GM19467 (cell line): Measurements from ENCODE around the gene HPN.
"Not testable (repeated sequence)": the region's sequence is repeated elsewhere in the genome, so short reads cannot be mapped to it uniquely, and the experiment has no call there.

Experiments used
- ATAC-seq: cut with Tn5 transposase; IDR thresholded peaks from one replicate; pipeline ENCODE4 v1.9.1; 2021; ENCODE audit warnings: mild to moderate bottlenecking, moderate library complexity; ENCODE audit not compliant: unreplicated experiment

HPN gene

DNA sequence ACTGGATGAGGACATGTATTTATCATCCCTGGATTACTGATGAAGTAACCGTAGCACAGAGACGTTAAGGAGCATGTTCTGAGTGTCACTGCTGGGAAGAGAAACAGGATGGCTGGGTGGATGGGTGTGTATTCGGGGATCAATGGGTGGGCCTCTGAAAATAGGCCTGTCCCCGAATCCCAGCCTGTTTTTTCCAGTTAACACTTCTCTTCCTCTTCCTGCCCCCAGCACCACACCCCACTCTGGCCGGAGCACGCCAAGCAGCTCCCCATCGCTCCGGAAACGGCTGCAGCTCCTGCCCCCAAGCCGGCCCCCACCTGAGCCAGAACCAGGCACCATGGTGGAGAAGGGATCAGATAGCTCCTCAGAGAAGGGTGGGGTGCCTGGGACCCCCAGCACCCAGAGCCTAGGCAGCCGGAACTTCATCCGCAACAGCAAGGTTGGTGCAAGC lies 32.6 kb upstream of the HPN start:
- no peak for ATAC-seq

DNA sequence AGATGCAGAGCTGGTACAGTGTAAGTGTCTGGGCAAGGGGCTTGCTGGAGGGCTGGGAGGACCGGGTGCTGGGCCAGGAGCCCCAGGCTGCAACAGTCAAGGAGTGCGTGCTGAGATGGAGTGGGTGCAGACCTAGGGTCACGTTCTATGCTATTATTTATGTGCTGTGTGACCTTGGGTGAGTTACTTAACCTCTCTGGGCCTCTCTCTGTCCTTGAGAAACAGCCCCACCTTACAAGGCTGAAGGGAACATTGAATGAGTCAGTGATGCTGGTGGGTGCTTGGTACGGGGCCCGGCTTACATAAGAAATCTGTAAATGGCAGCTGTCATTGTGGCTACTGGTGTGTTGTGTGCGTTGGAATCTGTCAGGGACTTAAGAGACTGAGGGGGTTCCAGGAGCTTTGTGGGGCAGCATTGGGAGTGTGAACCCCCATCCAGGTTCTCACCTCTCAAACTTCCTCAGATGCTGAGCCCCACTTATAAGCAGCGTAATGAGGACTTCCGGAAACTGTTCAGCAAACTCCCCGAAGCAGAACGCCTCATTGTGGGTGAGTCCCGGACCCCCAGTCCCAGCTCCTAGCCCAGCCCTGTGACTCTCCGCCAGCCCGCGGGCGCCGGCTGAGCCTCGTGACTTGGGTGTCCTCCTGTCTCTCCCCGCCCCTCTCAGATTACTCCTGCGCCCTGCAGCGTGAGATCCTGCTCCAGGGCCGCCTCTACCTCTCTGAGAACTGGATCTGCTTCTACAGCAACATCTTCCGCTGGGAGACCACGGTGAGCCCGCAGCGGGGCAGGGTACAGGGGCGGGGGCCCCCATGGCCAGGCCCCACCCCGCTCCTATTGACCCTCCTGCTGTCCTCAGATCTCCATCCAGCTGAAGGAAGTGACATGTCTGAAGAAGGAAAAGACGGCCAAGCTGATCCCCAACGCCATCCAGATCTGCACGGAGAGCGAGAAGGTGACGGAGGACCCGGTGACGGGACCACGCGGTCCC lies 31.8 kb upstream of the HPN start:
- ATAC-seq: no peak

DNA sequence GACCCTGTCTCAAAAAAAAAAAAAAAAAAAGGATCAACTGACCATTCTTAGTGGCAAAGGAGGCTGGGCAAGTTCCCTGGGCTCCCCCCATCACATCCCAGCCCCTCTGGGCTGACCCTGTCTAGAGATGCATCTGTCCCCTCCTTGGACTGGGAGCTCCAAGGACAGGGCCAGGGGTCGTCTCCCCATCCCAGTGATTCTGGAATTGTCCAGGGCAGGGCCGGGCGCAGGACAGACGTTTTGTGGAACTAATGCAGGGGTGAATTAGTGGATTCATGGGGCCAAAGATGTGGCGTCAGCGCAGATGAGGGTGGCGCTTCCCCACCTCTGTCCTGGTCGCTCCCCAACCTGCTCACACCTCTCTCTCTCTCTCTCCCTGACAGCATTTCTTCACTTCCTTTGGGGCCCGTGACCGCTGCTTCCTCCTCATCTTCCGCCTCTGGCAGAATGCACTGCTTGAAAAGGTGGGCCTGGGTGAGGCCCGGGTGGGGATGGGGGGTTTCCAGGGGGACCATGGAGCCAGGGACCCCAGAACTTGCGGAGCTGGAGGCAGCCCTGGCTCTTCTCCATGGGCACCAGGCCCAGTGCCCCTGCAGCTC lies 30.3 kb upstream of the HPN start:
- no peak for ATAC-seq

DNA sequence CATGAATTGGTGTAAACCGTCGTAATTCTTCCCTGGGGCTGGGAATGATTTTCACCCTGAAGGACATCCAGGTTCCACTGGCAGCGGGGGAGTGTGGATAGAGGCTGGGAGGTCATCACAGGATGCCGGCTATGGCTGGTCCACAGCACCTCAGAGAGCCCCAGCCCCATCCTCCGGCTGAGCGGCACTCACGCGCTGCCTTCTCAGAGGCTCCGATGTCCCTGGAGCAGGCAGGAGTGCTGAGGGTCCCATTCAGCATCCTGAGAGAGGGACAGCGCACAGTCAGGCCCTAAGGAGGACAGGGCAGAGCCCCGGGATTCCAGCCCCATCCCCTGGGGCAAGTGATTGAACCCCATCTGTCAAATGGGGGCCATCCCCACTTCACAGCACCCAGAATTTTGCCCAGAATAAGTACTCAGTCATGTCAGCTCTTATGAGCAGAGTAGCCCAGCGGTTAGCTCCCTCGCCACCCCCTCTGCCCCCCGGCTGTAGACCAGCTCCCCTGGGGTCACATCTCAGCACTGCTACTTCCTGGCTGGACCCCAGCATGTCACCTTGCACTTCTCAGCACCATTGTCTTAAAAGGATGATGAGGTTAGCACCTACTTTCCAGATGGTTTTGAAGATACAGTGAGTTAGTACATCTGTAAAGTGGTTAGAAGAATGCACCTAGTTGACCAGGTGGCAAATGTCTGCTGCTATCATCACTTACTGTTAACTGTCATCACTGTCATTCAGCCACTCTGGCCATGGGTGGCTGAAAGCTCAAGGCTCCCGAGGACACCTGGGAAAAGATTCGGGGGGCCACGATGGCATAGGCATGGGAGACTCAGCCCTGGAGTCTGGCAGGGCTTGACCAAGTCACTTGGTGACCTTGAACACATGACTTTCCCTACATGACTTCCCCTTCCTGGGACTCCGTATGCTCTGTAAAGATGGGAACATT lies 29.5 kb upstream of the HPN start:
- ATAC-seq: no peak

DNA sequence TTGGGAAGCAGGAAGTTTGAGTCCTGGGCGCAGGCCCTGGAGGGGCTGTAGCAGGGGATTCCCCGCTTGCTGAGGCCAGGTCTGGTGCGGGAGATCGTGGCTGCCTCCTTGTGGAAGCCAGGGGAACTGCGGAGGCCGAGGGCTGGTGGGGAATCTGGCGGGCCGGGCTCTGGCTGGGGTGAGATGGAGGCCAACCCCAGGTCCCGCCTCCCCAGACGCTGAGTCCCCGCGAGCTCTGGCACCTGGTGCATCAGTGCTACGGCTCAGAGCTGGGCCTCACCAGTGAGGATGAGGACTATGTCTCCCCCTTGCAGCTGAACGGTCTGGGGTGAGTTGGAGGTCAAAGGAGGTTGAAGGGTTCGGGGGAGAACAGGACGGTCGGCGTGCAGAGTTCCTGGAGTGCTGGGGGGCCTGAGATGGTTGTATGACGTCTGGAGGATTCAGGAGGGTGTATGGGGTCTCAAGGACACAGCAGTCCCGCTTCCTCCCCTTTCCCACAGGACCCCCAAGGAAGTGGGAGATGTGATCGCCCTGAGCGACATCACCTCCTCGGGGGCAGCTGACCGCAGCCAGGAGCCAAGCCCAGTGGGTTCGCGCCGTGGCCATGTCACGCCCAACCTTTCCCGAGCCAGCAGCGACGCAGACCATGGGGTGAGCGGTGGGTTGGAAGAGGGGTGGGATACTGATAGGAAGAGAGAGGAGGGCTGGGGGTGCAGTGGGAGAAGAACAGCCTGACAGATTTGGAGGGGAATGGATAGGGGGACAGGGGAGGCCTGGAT lies 28.3 kb upstream of the HPN start:
- ATAC-seq: no peak

DNA sequence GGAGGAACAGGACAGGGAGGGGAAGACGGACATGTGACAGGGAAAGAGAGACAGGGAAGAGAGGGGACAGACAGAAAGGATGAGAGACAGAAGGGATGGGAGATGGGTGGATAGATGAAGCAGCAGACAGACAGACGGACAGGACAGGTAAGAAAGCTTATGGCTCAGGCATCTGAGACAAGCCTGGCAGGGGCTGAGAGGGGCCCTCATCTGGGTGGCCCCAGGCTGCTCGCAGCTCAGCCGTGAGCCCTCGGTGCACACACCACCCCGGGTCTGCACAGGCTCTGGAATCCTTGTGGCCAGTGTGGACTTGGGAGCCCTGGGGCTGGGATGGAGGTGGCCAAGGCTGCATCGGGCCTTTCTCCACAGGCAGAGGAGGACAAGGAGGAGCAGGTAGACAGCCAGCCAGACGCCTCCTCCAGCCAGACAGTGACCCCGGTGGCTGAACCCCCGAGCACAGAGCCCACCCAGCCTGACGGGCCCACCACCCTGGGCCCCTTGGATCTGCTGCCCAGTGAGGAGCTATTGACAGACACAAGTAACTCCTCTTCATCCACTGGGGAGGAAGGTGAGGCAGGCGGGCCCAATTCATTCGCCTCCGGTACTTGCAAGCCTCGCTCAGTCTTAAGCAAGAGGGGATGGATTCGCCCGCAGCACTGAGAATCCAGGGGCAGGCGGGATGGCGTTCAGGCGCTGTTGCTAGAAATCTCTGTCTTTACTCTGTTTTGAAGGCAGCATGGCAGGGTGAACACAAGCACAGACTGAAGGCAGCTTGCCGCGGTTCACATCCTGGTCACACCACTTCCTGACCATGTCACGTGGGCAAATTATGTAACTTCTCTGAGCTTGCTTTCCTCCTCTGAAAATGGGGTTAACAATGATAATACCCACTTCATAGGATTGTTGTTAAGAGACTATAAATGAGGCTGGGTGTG lies 27.4 kb upstream of the HPN start:
- no peak for ATAC-seq

DNA sequence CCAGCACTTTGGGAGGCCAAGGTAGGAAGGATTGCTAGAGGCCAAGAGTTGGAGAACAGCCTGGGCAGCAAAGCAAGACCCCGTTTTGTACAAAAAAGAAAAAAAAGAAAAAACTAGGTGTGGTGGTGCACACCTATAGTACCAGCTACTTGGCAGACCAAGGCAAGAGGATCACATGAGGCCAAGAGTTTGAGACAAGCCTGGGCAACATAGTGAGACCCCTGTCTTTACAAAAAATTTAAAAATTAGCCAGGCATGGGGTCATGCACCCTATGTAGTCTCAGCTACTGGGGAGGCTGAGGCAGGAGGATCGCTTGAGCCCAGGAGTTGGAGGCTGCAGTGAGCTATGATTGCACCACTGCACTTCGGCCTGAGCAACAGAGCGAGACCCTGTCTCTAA lies 26.7 kb upstream of the HPN start:
- ATAC-seq: not testable (repeated sequence)

DNA sequence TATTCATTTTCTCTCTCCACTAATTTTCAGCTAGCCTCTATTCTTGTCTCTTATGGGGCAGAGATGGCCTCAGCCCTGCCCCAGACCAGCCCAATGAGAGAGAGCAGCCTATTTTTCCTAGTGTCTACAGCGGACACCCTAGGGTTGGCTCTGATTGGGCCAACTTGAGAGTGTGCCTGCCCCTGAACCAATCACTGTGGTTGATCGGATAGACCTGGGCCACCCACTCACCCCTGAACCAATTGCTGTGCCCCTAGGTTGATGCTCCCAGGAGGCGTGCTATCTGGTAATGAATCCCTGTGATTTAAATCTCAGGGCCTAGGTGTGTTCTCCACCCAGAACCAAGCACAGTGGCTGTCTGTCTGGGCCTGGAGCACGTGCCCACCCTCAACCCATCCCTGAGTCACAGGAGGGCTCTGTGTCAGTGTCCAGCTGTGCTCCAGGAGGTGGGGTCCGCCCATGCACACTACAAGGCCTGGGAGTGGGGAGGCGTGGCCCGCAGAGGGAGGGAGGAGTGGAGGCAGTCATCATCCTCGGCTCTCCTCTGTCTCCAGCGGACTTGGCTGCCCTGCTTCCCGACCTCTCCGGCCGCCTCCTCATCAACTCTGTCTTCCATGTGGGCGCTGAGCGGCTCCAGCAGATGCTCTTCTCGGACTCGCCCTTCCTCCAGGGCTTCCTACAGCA lies 26.1 kb upstream of the HPN start:
- no peak for ATAC-seq

DNA sequence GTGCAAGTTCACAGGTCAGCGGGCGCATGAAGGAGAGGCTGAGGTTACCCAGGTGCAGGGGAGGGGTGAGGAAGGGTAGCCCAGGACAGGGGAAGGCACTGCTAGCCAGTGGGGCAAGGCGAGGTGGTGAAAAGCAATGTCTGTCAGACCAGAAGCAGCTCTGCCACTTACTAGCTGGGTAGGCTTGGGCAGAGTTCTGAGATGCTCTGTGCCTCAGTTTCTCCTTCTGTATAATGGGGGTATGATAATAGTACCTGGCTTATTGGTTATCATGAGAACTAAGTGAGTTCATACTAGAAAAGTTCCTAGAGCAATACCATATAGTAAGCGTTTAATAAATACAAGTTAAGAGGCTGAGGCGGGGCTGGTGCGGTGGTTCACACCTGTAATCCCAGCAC lies 25.6 kb upstream of the HPN start:
- no peak for ATAC-seq

DNA sequence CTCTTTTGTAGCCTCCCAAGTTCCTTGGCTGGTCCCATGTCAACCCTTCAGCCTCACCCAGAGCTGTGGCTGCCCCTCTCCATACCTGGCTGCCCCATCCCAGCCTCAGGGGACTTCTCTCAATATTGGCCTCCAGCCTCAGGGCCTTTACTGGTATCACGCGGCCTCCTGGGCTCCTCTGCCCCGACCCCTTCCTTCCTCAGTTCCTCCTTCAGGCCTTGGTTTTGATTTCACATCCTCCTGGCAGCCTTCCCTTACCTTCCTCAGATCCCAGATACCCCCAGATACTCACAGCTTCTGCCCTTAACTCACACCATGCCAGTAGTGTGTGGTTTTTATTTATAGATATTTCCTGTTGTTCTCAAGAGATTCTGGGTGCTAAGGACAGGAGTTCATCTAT lies 24.0 kb upstream of the HPN start:
- ATAC-seq: no peak

DNA sequence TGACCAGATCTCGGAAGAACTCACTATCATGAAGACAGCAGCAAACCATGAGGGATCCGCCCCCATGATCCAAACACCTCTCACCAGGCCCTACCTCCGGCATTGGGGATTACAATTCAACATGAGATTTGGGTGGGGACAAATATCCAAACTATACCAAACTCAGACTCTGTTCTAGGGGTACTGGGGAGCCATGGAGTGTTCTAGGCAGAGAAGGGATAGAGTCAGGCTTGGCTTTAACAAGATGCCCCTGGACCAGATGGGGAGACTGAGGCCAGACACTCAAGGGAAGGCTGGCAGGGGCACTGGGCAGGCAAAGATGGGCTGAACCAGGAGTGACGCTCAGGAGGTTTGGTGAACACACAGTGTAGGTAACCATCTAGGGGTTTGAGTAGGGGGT lies 23.1 kb upstream of the HPN start:
- ATAC-seq: no peak

DNA sequence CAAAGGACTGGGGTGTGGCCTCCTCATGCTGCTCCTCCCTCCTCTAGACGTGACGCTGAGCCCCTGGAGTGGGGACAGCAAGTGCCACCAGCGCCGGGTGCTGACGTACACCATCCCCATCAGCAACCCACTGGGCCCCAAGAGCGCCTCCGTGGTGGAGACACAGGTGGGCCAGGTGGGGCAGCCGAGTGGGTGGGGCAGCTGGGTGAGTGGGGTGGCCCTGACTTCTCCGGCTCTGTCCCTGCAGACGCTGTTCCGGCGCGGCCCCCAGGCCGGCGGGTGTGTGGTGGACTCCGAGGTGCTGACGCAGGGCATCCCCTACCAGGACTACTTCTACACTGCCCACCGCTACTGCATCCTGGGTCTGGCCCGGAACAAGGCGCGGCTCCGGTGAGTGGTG lies 22.4 kb upstream of the HPN start:
- no peak for ATAC-seq

DNA sequence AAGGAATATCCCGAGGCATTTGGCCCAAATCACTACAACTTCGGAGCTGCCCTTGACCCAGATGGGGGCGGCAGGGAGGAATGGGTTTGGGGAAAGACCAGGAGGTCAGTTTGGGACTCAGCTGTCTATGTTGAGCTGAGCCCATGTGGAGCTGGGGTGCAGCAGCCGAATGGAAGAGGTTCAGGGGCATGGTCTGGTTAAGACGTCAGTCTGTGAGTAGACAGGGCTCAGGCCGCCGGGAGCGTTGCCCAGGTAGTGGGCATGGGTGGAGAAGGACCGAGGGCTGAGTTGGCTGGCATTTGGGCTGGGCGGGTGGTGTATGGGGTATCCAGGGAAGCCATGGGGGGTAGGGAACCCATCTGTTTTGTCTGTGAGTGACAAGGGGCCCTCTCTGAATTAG lies 20.5 kb upstream of the HPN start:
- ATAC-seq: no peak

DNA sequence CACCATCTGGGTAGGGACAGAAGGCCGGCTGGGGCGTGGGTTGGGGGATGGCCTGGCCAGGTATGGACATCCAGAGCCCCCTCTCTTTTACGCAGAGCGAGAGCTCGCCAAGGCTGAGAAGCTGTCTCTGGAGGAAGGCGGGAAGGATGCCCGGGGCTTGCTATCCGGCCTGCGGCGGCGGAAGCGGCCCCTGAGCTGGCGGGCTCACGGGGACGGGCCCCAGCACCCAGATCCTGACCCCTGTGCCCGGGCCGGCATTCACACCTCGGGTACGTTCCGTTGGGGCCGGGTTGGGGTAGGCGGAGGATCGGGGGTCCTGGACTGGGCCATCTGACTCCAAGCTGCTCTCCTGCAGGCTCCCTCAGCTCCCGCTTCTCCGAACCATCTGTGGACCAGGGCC lies 19.9 kb upstream of the HPN start:
- no peak for ATAC-seq

DNA sequence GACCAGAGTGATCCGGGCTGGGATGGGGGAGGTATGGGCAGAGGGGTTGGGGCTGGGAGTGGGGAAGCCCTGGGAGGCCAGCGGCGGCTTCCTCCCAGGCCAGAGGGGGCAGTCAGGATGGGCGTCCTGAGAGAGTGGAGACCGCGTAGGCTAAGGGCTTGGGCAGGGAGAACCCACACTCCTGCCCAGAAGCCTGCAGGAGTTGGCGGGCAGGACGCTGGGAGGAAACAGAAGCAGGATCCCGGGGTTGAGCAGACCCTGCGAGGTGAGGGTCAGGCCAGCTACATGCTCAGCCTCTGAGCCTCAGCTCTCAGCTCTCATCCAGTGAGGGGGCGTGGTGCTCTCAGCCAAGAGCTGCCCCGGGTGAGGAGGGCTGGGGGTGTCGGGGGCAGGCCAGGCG lies 19.1 kb upstream of the HPN start:
- no peak for ATAC-seq

DNA sequence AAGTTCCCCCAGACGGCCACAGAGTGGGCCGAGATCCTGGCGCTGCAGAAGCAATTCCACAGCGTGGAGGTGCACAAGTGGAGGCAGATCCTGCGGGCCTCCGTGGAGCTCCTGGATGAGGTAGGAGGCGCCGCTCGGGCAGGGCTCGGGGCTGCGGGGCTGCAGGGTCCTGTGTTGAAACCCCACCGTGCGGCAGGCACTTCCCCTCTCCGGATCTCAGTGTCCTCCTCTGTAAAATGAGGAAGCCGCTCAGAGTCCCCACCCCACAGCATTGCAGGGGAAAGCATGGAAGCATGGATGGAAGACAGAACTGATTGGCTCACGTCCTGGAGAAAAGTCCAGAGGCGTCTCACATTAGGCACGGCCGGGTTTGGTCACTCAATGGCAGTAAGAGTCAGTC lies 18.1 kb upstream of the HPN start:
- no peak for ATAC-seq

DNA sequence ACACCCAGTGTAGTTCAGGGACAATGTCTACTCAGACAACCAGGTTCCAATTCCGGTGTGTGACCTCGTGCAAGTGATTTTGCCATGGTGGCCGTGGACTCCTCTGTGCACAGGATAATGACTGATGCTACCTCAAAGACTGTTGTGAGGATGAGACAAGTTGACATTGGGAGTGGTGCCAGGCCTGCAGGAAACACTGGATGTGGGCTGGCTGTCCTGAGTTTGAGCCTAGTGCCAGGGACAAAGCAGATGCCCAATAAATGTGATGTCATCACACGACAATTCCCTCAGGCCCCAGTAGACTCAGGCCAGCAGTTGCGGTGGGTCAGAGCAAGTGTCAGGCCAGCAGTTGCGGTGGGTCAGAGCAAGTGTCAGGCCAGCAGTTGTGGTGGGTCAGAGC lies 17.4 kb upstream of the HPN start:
- no peak for ATAC-seq

DNA sequence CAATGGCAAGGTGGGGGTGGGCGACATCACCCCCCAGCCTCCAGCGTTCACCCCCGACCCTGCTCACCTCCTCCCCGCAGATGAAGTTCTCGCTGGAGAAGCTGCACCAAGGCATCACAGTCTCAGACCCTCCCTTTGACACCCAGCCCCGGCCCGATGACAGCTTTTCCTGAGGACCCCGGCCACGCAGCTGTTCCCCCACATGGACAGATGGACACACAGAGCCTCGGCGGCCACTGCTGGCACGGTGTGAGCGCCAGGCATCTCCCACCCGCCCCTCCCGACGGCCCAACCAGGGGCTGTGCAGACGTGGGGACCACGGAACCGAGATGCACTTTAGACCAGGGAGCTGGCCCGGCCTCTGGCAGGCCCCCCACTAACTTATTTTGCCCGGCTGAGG lies 15.6 kb upstream of the HPN start:
- no peak for ATAC-seq

DNA sequence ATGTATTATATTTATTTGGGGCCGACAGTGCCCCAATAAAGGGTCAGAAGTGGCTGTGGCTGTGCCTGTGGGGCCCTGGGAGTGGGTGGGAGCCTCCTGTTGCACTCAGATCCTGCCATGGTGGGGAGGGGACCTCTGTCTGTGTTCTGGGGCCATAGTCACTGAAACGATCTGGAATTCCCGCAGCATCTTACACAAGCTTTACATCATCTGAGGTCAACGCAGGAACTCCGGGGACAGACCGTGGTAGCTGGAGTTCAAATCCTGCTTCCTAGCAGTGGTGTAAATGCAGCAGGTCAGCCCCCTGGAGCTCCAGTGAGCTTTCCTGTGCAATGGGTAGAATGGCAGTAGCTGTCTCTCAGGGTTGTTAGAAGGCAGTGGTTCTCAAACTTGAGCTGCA lies 15.1 kb upstream of the HPN start:
- ATAC-seq: no peak
